Fibroblast of upper back skin (primary cell): ENCODE data around the gene OPN5.

ENCODE experiments used
- DNase-seq: peaks from one replicate; pipeline ENCODE4 v3.0.0-alpha.2; 2013

The OPN5 gene

GRCh38 chr6:47875593-47875992 lies 93.8 kb downstream of the OPN5 start:
- DNase-seq, result no peak
